ENCODE results near the gene AKT3. TPM values are rescaled to one million over a fixed set of nuclear protein-coding genes. Genes with fewer than 3 reads are reported as not detected.
"Not testable (repeated sequence)": the region's sequence is repeated elsewhere in the genome, so short reads cannot be mapped to it uniquely, and the experiment has no call there.

The AKT3 gene
- total RNA-seq, 1 donor from 2014 or later, result 110 TPM

- H3K4me3 Mint-ChIP-seq, result no peak overlapping the region
- H3K27ac Mint-ChIP-seq, result no peak overlapping the region
- no peaks in the 10 kb centered on the region for H3K4me1 Mint-ChIP-seq
- H3K27me3 Mint-ChIP-seq (ENCODE audit: low read depth), result no peaks in the 10 kb centered on the region
- H3K9me3 Mint-ChIP-seq, result no peaks in the 10 kb centered on the region
- no peak for DNase-seq (ENCODE audit: low spot score in 2 of 2, unreplicated experiment in 2 of 2)
- TF ChIP-seq CTCF (IDR thresholded peaks at IDR 0.05; ENCODE audit: unreplicated experiment), result no peak
- no peaks in the 10 kb centered on the region for H3K36me3 Mint-ChIP-seq
Measured at GRCh38 chr1:243884603-243885002, 34.6 kb upstream of the AKT3 start.

GRCh38 chr1:243883551-243883950 lies 33.5 kb upstream of the AKT3 start:
- Mint-ChIP-seq H3K4me3 (no peak overlapping the region), H3K27ac (no peak overlapping the region), H3K4me1 (no peaks in the 10 kb centered on the region), H3K27me3 (ENCODE audit: low read depth) (no peaks in the 10 kb centered on the region), H3K9me3 (no peaks in the 10 kb centered on the region), H3K36me3 (no peaks in the 10 kb centered on the region)
- TF ChIP-seq CTCF (IDR thresholded peaks at IDR 0.05; ENCODE audit: unreplicated experiment), result no peak
- DNase-seq (ENCODE audit: low spot score in 2 of 2, unreplicated experiment in 2 of 2), result no peak

GRCh38 chr1:243882276-243882675 lies 32.2 kb upstream of the AKT3 start:
- Mint-ChIP-seq H3K9me3 (no peaks in the 10 kb centered on the region), H3K27ac (no peak overlapping the region), H3K36me3 (no peaks in the 10 kb centered on the region), H3K27me3 (ENCODE audit: low read depth) (no peaks in the 10 kb centered on the region), H3K4me1 (no peaks in the 10 kb centered on the region), H3K4me3 (no peak overlapping the region)
- no peak for DNase-seq (ENCODE audit: low spot score in 2 of 2, unreplicated experiment in 2 of 2)
- no peak for TF ChIP-seq CTCF (IDR thresholded peaks at IDR 0.05; ENCODE audit: unreplicated experiment)

- not testable (repeated sequence) for H3K4me3 Mint-ChIP-seq; H3K27ac Mint-ChIP-seq; H3K36me3 Mint-ChIP-seq; H3K4me1 Mint-ChIP-seq; DNase-seq (ENCODE audit: low spot score in 2 of 2, unreplicated experiment in 2 of 2); H3K27me3 Mint-ChIP-seq (ENCODE audit: low read depth)
- peaks cover 21% of the 10 kb centered on the region for H3K9me3 Mint-ChIP-seq
Measured at GRCh38 chr1:243877058-243877457, 27.0 kb upstream of the AKT3 start.

DNA sequence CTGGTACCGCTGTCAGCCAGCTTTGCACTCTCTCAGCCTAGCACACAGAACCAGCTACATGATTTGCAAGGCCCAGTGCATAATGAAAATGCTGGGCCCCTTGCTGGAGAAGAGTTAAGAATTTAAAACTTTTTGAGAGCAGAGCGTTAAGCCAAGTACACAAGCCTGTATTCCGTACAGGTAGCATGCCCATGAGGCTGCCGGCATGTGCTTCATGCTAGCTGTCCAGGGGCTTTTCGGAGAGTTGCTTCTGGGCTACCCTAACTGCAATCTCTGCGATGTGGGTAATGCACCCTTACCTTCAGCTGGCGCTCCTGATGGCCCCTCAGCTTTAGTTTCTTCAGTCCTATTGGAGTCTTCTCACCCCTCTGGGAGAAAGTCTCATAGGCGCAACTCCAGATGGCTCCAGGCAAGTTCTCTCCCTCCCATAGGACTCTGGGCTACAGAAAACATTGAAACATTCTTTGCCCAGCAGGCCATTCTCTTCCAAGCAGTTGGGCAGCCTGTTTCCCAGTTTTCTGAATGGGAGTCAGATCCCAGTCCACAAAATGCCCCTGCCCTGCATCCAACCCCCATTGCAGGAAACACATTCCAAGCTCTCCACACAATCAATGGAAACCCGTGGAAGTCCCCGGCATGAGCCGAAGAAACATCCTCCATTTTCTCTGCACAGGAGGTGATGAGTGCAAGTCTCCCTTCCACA lies 5.7 kb upstream of the AKT3 start:
- no peak overlapping the region for H3K4me3 Mint-ChIP-seq
- H3K36me3 Mint-ChIP-seq, result no peaks in the 10 kb centered on the region
- H3K4me1 Mint-ChIP-seq, result peaks cover 12% of the 10 kb centered on the region
- peaks cover 11% of the 10 kb centered on the region for H3K27me3 Mint-ChIP-seq (ENCODE audit: low read depth)
- no peak for DNase-seq (ENCODE audit: low spot score in 2 of 2, unreplicated experiment in 2 of 2)
- no peak for TF ChIP-seq CTCF (IDR thresholded peaks at IDR 0.05; ENCODE audit: unreplicated experiment)
- no peaks in the 10 kb centered on the region for H3K9me3 Mint-ChIP-seq
- no peak overlapping the region for H3K27ac Mint-ChIP-seq

DNA sequence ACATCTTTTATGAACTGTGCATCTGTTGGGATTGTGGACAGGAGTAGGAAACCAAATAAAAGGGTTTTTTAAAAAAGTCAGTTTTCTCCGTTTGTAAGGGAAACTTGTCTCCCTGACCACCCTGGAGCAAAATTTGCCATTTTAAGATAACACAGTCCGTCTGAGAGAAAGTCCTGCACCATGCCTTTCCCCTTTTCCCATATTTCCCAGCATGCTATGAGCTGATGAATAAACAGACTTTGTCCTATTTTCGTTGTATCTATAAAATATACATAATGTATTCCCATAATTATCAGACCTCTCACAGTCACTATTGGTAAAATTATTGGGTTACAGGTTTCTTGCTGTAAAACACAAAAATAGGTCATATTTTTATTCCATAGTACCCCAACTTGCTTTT lies 1.7 kb upstream of the AKT3 start:
- no peak for DNase-seq (ENCODE audit: low spot score in 2 of 2, unreplicated experiment in 2 of 2)
- TF ChIP-seq CTCF (IDR thresholded peaks at IDR 0.05; ENCODE audit: unreplicated experiment), result no peak
- H3K9me3 Mint-ChIP-seq, result no peaks in the 10 kb centered on the region
- H3K27ac Mint-ChIP-seq, result peak overlapping the region; percentile 98
- peaks cover 22% of the 10 kb centered on the region for H3K4me1 Mint-ChIP-seq
- peak overlapping the region; percentile 89 for H3K4me3 Mint-ChIP-seq
- no peaks in the 10 kb centered on the region for H3K36me3 Mint-ChIP-seq
- no peaks in the 10 kb centered on the region for H3K27me3 Mint-ChIP-seq (ENCODE audit: low read depth)
